ENCODE measurements around the gene MCM8.

DNA sequence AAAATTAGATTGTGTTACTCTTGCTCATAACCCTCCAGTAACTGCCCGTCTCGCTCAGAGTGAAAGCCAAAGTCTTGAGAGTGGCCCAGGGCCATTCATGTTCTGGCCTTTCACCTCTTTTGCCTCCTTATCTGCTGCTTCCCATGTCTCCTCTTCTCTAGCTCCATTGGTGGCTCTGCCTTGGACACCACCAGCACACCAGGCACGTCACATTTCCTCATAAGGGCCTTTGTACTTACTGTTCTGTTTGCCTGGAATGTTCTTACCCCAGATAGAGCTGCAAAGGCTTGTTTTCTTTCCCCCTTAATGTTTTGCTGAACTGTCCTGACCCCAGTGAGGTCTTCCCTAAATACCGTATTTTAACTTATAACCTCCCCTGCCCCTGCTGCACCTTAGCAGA is 29.3 kb downstream of the MCM8 start:
- TF ChIP-seq POLR2A (IDR thresholded peaks at IDR 0.05; ENCODE audit: low read length) = no peak
- TF ChIP-seq GATA1 (IDR thresholded peaks at IDR 0.05; ENCODE audit: low read depth, low read length) = no peak

Data from erythroblast (primary cell).